CD4-positive, alpha-beta memory T cell (primary cell): ENCODE measurements around the gene LGALS1. TPM values are rescaled to one million over a fixed set of nuclear protein-coding genes. Genes with fewer than 3 reads are reported as not detected.

ENCODE experiments used
- CTCF ChIA-PET: fragments of 350-600 bp; sonication (Branson Sonifier 250); formaldehyde crosslinking; loops from one replicate; lab custom pipeline; 2021; ENCODE audit warnings: inconsistent platforms; ENCODE audit not compliant: partially characterized antibody; lab: Charles Lee
- POLR2A ChIA-PET: fragments of 350-600 bp; sonication (Branson Sonifier 250); formaldehyde crosslinking; loops from one replicate; lab custom pipeline; 2021; ENCODE audit not compliant: partially characterized antibody; lab: Charles Lee
- DNase-seq, 5 donors: peaks; one replicate each; pipeline versions ENCODE4 v3.0.0 to v3.0.0-alpha.2; 2020 to 2022; ENCODE audit warnings: mixed read lengths in 1 of 5
- H3K27ac ChIP-seq: one replicate; pipeline ENCODE4 v1.7.0; 2013; ENCODE audit warnings: low read depth, low read length
- H3K27me3 ChIP-seq: 2 replicates; pipeline ENCODE4 v1.7.0; 2013; ENCODE audit warnings: mild to moderate bottlenecking, low read length, moderate library complexity; ENCODE audit not compliant: insufficient read depth
- H3K36me3 ChIP-seq: 2 replicates; pipeline ENCODE4 v1.7.0; 2013; ENCODE audit warnings: mild to moderate bottlenecking, low read length, moderate library complexity; ENCODE audit not compliant: insufficient read depth
- H3K4me1 ChIP-seq: 2 replicates; pipeline ENCODE4 v1.7.0; 2013; ENCODE audit warnings: mild to moderate bottlenecking, low read length, moderate library complexity; ENCODE audit not compliant: insufficient read depth
- H3K4me3 ChIP-seq, 2 donors: one replicate each; pipeline ENCODE4 v1.7.0; 2013; ENCODE audit warnings: low read length in 2 of 2, mild to moderate bottlenecking in 1 of 2
- H3K9me3 ChIP-seq, 2 donors: one replicate each; pipeline ENCODE4 v1.7.0; 2013; ENCODE audit warnings: low read length in 2 of 2, control low read depth in 1 of 2; ENCODE audit not compliant: control insufficient read depth in 1 of 2
- H3K27ac Mint-ChIP-seq, 7 donors: one replicate each; pipeline ENCODE4 v1.8.0; 2020 to 2021; ENCODE audit warnings: mixed read lengths in 7 of 7, mild to moderate bottlenecking in 6 of 7, inconsistent platforms in 3 of 7, moderate library complexity in 3 of 7
- H3K27me3 Mint-ChIP-seq, 2 donors: one replicate each; pipeline ENCODE4 v1.8.0; 2020 to 2021; ENCODE audit warnings: mixed read lengths in 2 of 2
- H3K36me3 Mint-ChIP-seq, 2 donors: one replicate each; pipeline ENCODE4 v1.8.0; 2020 to 2021; ENCODE audit warnings: mixed read lengths in 2 of 2, inconsistent platforms in 1 of 2, mild to moderate bottlenecking in 1 of 2
- H3K4me1 Mint-ChIP-seq, 4 donors: one replicate each; pipeline ENCODE4 v1.8.0; 2020 to 2021; ENCODE audit warnings: mixed read lengths in 4 of 4, mild to moderate bottlenecking in 1 of 4
- H3K4me3 Mint-ChIP-seq, 8 donors: one replicate each; pipeline ENCODE4 v1.8.0; 2020 to 2021; ENCODE audit warnings: mixed read lengths in 8 of 8, mild to moderate bottlenecking in 7 of 8, moderate library complexity in 6 of 8, inconsistent platforms in 3 of 8
- H3K9me3 Mint-ChIP-seq, 8 donors: one replicate each; pipeline ENCODE4 v1.8.0; 2020 to 2021; ENCODE audit warnings: mixed read lengths in 8 of 8, mild to moderate bottlenecking in 5 of 8, inconsistent platforms in 3 of 8, moderate library complexity in 1 of 8
- intact Hi-C: fragments of 100-400 bp; cut with micrococcal nuclease; formaldehyde crosslinking; loops from one replicate; pipeline ENCODE4 v1.15.1; 2023
- polyA plus RNA-seq, 2 donors: library from polyadenylated mRNA; unstranded; fragments of 300-500 nt; fragmentation: Illumina TruSeq; gene quantifications; one replicate each; pipeline ENCODE4 v1.2.3, GENCODE V29; 2021
- total RNA-seq, 2 experiments: library from RNA; stranded (reverse); gene quantifications; one replicate each; pipeline ENCODE4 v1.2.3, GENCODE V29; 2021

LGALS1 gene
- total and polyA plus RNA-seq, 4 experiments from 2014 or later, result 64.8 to 358 (median 192) TPM

- H3K27me3 ChIP-seq, result no peaks in the 10 kb centered on the region
- H3K4me1 ChIP-seq, result peaks cover 62% of the 10 kb centered on the region
- peaks cover 47% of the 10 kb centered on the region for H3K36me3 ChIP-seq
- H3K4me3 ChIP-seq, result peak overlapping the region; percentile 3 to 75
- Mint-ChIP-seq H3K4me1 (peaks cover 30 to 67% (median 48%) of the 10 kb centered on the region in 4 donors), H3K27ac (peak overlapping the region; percentile 29 to 91 (median 61)), H3K27me3 (no peaks in the 10 kb centered on the region), H3K36me3 (peaks cover 16 to 48% of the 10 kb centered on the region in 2 donors), H3K4me3 (peak overlapping the region; percentile 48 to 100 (median 90)), H3K9me3 (no peaks in the 10 kb centered on the region)
- no peak for DNase-seq
- ChIA-PET CTCF (interaction anchor here (0.9 to 20.3 kb wide), 6 partner anchors 9 to 50 kb away, joined by 3 to 558 read pairs (median 168); partner anchors contain the start of genes GGA1, LGALS1, NOL12 and PDXP), POLR2A (interaction anchor here (1.0 to 12.1 kb wide), 7 partner anchors 9 to 32 kb away, joined by 3 to 247 read pairs (median 94); partner anchors contain the start of genes GGA1, LGALS1 and PDXP)
- H3K9me3 ChIP-seq, result no peaks in the 10 kb centered on the region
- H3K27ac ChIP-seq, result peak overlapping the region; percentile 64
- intact Hi-C loops, result no loop called here
These were observed 33.9 kb upstream of the LGALS1 start for GRCh38 chr22:37641561-37641949.

GRCh38 chr22:37643225-37643847 lies 32.1 kb upstream of the LGALS1 start:
- peaks cover 62% of the 10 kb centered on the region for H3K36me3 ChIP-seq
- H3K4me1 ChIP-seq, result peaks cover 44% of the 10 kb centered on the region
- H3K9me3 Mint-ChIP-seq, result no peaks in the 10 kb centered on the region
- CTCF ChIA-PET, result interaction anchor here (0.9 to 20.3 kb wide), 9 partner anchors 16 to 253 kb away, joined by 3 to 558 read pairs (median 12); partner anchors contain the start of genes GGA1, LGALS1, NOL12 and PDXP
- H3K27ac Mint-ChIP-seq, result peak overlapping the region; percentile 68 to 91 (median 88)
- no peak overlapping the region for H3K4me3 ChIP-seq
- peaks cover 22 to 53% of the 10 kb centered on the region in 2 donors for H3K36me3 Mint-ChIP-seq
- no peaks in the 10 kb centered on the region for H3K27me3 Mint-ChIP-seq
- H3K9me3 ChIP-seq, result no peaks in the 10 kb centered on the region
- H3K4me3 Mint-ChIP-seq, result peak overlapping the region; percentile 15 to 82 (median 58)
- intact Hi-C loops, result loop anchor here (1.0 kb wide), 3 partner anchors 20 to 38 kb away; no protein-coding TSS in a partner anchor
- no peaks in the 10 kb centered on the region for H3K27me3 ChIP-seq
- POLR2A ChIA-PET, result interaction anchor here (0.6 to 12.1 kb wide), 13 partner anchors 14 to 1056 kb away, joined by 3 to 247 read pairs (median 7); partner anchors contain the start of genes GGA1, LGALS1, NOL12 and PDXP
- H3K27ac ChIP-seq, result peak overlapping the region; percentile 45
- H3K4me1 Mint-ChIP-seq, result peaks cover 16 to 49% (median 32%) of the 10 kb centered on the region in 4 donors
- peak; percentile 75 to 84 (median 80) for DNase-seq

GRCh38 chr22:37647317-37647716 lies 28.1 kb upstream of the LGALS1 start:
- CTCF ChIA-PET, result interaction anchor here (0.9 to 20.3 kb wide), 4 partner anchors 11 to 34 kb away, joined by 4 to 493 read pairs (median 112); partner anchors contain the start of gene PDXP

GRCh38 chr22:37647928-37648327 lies 27.5 kb upstream of the LGALS1 start:
- H3K27me3 ChIP-seq, result no peaks in the 10 kb centered on the region
- H3K9me3 Mint-ChIP-seq, result no peaks in the 10 kb centered on the region
- no peaks in the 10 kb centered on the region for H3K27me3 Mint-ChIP-seq
- no peak overlapping the region for H3K27ac ChIP-seq
- H3K4me3 Mint-ChIP-seq, result no peak overlapping the region
- peaks cover 10% of the 10 kb centered on the region for H3K4me1 ChIP-seq
- H3K36me3 Mint-ChIP-seq, result peaks cover 33 to 54% of the 10 kb centered on the region in 2 donors
- no peak for DNase-seq
- peaks cover 88% of the 10 kb centered on the region for H3K36me3 ChIP-seq
- H3K4me3 ChIP-seq, result no peak overlapping the region
- intact Hi-C loops, result no loop called here
- peak overlapping the region in 1 of 7 donors; percentile 25 for H3K27ac Mint-ChIP-seq
- H3K4me1 Mint-ChIP-seq, result peaks cover 7 to 20% (median 11%) of the 10 kb centered on the region in 4 donors
- H3K9me3 ChIP-seq, result no peaks in the 10 kb centered on the region
- CTCF ChIA-PET, result interaction anchor here (0.9 to 20.3 kb wide), 4 partner anchors 10 to 35 kb away, joined by 4 to 493 read pairs (median 4); partner anchors contain the start of gene PDXP
- POLR2A ChIA-PET, result interaction anchor here (0.8 to 4.5 kb wide), 5 partner anchors 12 to 39 kb away, joined by 3 to 27 read pairs (median 3); partner anchors contain the start of genes LGALS1 and PDXP

More at GRCh38 chr22:37647317-37647716, 28.1 kb upstream of the LGALS1 start:
- DNase-seq, result peak in 1 of 5 donors; percentile 29
- H3K27ac Mint-ChIP-seq, result no peak overlapping the region
- POLR2A ChIA-PET, result interaction anchor here (0.8 to 4.5 kb wide), 4 partner anchors 12 to 40 kb away, joined by 3 to 27 read pairs (median 3); partner anchors contain the start of genes LGALS1 and PDXP
- H3K27me3 Mint-ChIP-seq, result no peaks in the 10 kb centered on the region
- H3K36me3 Mint-ChIP-seq, result peaks cover 33 to 55% of the 10 kb centered on the region in 2 donors
- Histone ChIP-seq H3K4me1 (peaks cover 16% of the 10 kb centered on the region), H3K27me3 (no peaks in the 10 kb centered on the region), H3K9me3 (no peaks in the 10 kb centered on the region), H3K36me3 (peaks cover 91% of the 10 kb centered on the region), H3K27ac (no peak overlapping the region), H3K4me3 (no peak overlapping the region)
- intact Hi-C loops, result no loop called here
- peaks cover 7 to 26% (median 15%) of the 10 kb centered on the region in 4 donors for H3K4me1 Mint-ChIP-seq
- H3K4me3 Mint-ChIP-seq, result no peak overlapping the region
- H3K9me3 Mint-ChIP-seq, result no peaks in the 10 kb centered on the region

- H3K27me3 Mint-ChIP-seq, result no peaks in the 10 kb centered on the region
- H3K9me3 Mint-ChIP-seq, result no peaks in the 10 kb centered on the region
- Histone ChIP-seq H3K4me1 (no peaks in the 10 kb centered on the region), H3K4me3 (no peak overlapping the region), H3K27ac (no peak overlapping the region), H3K9me3 (no peaks in the 10 kb centered on the region), H3K36me3 (peaks cover 75% of the 10 kb centered on the region), H3K27me3 (no peaks in the 10 kb centered on the region)
- H3K36me3 Mint-ChIP-seq, result peaks cover 24 to 47% of the 10 kb centered on the region in 2 donors
- intact Hi-C loops, result no loop called here
- H3K27ac Mint-ChIP-seq, result peak overlapping the region in 1 of 7 donors; percentile 25
- POLR2A ChIA-PET, result interaction anchor here (0.6 to 4.5 kb wide), 6 partner anchors 9 to 34 kb away, joined by 3 to 27 read pairs (median 3); partner anchors contain the start of genes PDXP and SH3BP1
- H3K4me1 Mint-ChIP-seq, result peaks cover 0 to 2% (median 0%) of the 10 kb centered on the region in 4 donors
- DNase-seq, result no peak
- CTCF ChIA-PET, result interaction anchor here (0.7 kb wide), 1 partner anchor 9 kb away, joined by 3 read pairs; no protein-coding TSS in a partner anchor
- H3K4me3 Mint-ChIP-seq, result no peak overlapping the region
These were observed 24.8 kb upstream of the LGALS1 start for GRCh38 chr22:37650463-37651136.

GRCh38 chr22:37654563-37655251 lies 20.7 kb upstream of the LGALS1 start:
- POLR2A ChIA-PET, result interaction anchor here (9.8 to 13.9 kb wide), 2 partner anchors 14 to 18 kb away, joined by 168 to 348 read pairs; partner anchors contain the start of genes LGALS1 and SH3BP1

More at GRCh38 chr22:37654563-37655251, 20.7 kb upstream of the LGALS1 start:
- H3K36me3 ChIP-seq, result peaks cover 43% of the 10 kb centered on the region
- Mint-ChIP-seq H3K9me3 (no peaks in the 10 kb centered on the region), H3K4me3 (no peak overlapping the region), H3K27ac (peak overlapping the region in 3 of 7 donors; percentile 21 to 37 (median 36)), H3K4me1 (peaks cover 13 to 24% (median 19%) of the 10 kb centered on the region in 4 donors), H3K36me3 (peaks cover 7 to 41% of the 10 kb centered on the region in 2 donors), H3K27me3 (no peaks in the 10 kb centered on the region)
- intact Hi-C loops, result no loop called here
- H3K4me1 ChIP-seq, result peaks cover 15% of the 10 kb centered on the region
- CTCF ChIA-PET, result interaction anchor here (12.7 to 17.5 kb wide), 2 partner anchors 11 to 24 kb away, joined by 181 to 221 read pairs; partner anchors contain the start of gene LGALS1
- no peak overlapping the region for H3K4me3 ChIP-seq
- no peaks in the 10 kb centered on the region for H3K27me3 ChIP-seq
- no peaks in the 10 kb centered on the region for H3K9me3 ChIP-seq
- no peak for DNase-seq
- no peak overlapping the region for H3K27ac ChIP-seq
